GM19193 (cell line): ENCODE results near the gene PRKN.

ENCODE experiments used
- POLR2A ChIP-seq: IDR thresholded peaks from 4 replicates; pipeline ENCODE4 v1.6.1; 2011; ENCODE audit not compliant: insufficient read depth, insufficient read length; ENCODE audit errors: extremely low read depth

Gene PRKN

GRCh38 chr6:161446296-161446925, 1281.2 kb downstream of the PRKN start:
- no peak for TF ChIP-seq POLR2A

DNA sequence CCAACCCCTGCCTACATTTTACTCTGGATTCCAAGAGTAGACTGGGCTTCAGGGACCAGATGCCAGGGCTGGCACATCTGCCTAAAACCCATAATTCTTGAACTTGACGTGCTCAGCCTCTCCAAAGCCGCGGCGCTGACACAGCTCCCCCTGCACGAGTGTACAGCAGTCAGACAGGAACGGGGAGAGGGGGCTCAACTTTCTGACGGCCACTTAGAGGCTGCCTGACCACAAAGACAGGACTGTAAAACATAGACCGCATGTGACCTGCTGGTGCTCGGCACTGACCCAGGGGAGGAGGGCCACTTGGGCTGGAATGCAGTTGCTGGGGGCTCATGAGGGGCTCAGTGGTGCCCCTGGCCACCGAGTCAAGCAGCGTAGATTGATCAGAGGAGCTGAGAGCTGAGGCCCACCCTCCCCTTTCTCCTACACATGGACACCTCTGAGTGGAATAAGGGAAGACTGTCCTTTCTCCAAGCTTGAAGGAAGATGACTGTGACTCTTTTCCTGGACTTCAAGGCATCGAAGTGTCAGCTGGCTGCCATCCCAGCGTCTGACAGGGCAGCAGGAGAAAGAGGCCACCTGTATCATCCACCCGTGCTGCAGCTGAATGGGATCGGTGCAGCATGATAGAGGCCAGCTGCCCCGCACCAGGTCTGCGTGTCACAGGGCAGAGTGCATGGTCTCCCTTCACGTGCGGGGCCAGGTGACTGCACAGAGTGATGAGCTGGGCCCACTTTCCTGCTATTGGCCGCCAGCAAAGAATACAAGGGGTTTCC, 1282.4 kb downstream of the PRKN start:
- TF ChIP-seq POLR2A, result no peak

GRCh38 chr6:161444464-161444863, 1283.1 kb downstream of the PRKN start:
- TF ChIP-seq POLR2A, result no peak

DNA sequence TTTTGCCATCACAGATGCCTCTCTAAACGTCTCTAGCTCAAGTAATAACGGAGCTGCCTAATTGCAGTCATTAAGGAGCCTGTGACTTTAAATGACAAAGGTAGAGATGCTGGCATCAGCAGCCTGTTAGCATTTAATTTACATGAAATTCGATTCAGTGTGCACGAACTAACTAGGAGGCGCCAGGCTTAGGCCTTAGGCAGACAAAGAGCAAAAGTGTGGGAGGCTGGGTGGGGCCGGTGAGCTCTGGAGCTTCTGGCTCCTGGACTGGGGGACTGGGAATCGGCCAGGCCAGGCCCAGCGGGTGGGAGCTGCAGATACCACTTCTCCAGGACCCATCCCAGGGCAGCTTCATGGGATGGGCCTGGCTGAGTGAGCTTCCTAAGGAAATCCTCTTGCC, 1283.7 kb downstream of the PRKN start:
- TF ChIP-seq POLR2A, result no peak

- TF ChIP-seq POLR2A, result no peak
Observed at GRCh38 chr6:161442420-161442819, 1285.1 kb downstream of the PRKN start.

- no peak for TF ChIP-seq POLR2A
Observed at GRCh38 chr6:161440299-161440698, 1287.3 kb downstream of the PRKN start.

GRCh38 chr6:161439093-161439492, 1288.5 kb downstream of the PRKN start:
- TF ChIP-seq POLR2A, result no peak

DNA sequence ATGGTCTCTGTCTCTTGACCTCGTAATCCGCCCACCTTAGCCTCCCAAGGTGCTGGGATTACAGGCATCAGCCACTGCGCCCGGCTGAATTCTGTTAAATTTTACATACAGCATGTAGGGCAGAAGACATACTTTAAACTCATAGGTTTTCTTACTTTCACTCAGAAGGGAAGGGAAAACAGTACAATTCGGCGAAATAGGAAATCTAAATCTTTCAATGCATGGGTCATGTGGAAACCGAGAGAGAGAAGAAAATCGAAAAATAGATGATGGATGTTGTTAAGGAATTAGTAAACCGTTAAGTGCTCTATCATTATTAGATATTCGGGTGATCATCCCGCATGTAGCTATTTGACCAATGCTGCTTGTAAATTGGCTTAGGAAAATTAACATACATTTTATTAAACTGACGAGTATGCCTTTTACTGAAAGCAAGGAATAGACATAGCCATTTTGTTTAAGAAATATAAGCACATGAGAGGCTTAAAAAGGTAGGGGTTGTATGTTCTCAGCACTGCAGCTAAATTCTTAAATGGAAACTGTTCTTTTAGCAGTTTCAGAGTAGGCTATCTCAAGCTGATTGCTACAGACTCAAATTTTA, 1289.0 kb downstream of the PRKN start:
- no peak for TF ChIP-seq POLR2A

- no peak for TF ChIP-seq POLR2A
Observed at GRCh38 chr6:161437851-161438250, 1289.7 kb downstream of the PRKN start.

DNA sequence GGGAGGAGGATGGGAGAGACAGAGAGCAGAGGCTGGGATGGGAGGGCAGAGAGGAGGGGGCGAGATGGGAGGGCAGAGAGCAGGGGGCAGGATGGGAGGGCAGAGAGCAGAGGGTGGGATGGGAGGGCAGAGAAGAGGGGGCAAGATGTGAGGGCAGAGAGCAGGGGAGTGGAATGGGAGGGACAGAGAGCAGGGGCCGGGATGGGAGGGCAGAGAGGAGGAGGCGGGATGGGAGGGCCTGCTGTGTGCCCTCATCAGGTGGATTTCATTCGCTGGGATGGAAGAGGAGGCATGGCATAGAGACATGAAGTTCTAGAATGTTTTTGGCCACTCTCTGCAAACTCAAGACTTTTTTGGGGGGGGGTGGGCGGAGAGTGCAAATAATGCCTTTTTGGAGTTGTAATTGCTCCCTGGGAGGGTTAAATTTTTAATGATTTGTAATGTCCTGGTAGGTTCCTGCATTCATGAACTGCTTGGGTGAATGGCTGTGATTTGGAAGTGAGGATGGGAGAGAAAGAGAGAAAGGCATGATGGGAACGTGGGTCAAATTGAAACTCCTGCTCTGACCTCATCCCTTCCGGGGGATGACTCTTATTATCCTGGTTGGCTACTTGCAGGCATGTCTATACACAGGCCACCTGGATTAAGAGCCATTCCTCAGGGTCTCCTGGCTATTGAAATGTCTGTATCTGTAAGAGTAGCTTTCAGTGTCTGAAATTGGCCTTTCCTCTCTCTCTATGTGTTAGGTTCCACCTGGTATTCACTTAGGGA, 1291.3 kb downstream of the PRKN start:
- no peak for TF ChIP-seq POLR2A

DNA sequence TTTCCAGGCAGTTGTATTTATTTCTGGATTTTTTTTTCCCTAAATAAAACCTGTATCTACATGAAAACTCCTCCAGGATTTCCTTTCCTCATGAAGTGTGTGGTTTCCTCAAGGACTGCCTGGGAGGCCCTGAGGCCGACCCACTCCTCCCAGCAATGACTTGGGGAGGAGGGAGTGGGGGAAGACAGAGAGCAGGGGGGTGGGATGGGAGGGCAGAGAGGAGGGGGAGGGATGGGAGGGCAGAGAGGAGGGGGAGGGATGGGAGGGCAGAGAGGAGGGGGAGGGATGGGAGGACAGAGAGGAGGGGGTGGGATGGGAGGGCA, 1291.9 kb downstream of the PRKN start:
- no peak for TF ChIP-seq POLR2A

GRCh38 chr6:161434921-161435747, 1292.4 kb downstream of the PRKN start:
- TF ChIP-seq POLR2A, result no peak

GRCh38 chr6:161434350-161434749, 1293.2 kb downstream of the PRKN start:
- TF ChIP-seq POLR2A, result no peak

DNA sequence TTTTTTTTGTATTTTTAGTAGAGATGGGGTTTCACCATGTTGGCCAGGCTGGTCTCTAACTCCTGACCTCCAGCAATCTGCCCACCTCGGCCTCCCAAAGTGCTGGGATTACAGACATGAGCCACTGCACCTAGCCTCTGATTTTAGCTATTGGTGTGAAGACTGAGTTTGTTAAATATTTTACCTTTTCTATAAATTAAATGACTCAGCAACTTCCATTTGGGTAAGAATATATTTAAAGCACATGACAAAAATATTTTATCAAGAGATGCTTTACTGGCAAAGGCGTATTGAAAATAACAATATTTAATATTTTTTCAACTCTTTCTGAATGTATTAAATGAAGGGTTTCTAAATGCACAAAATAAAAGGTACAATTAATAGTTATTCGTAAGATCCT, 1295.0 kb downstream of the PRKN start:
- no peak for TF ChIP-seq POLR2A
